ENCODE results near the gene OPN5.
"Not testable (repeated sequence)": the region's sequence is repeated elsewhere in the genome, so short reads cannot be mapped to it uniquely, and the experiment has no call there.

The OPN5 gene

GRCh38 chr6:47781732-47782131 lies at the start of gene OPN5:
Gene OPN5 (plus strand): TSS chr6:47782032. CDS start chr6:47782067, 35 bp downstream.
- DNase-seq, result no peak
- ATAC-seq, result no peak
- no peaks in the 10 kb centered on the region for H3K9me3 Mint-ChIP-seq
- H3K27ac Mint-ChIP-seq, result no peak within 1 kb of the TSS
- peaks cover 4% of the 10 kb centered on the region for H3K27me3 Mint-ChIP-seq
- peaks cover 9% of the 10 kb centered on the region for H3K4me1 Mint-ChIP-seq
- H3K4me3 Mint-ChIP-seq, result no peak within 1 kb of the TSS

GRCh38 chr6:47733879-47734558 lies 47.8 kb upstream of the OPN5 start:
- H3K27me3 Mint-ChIP-seq, result peaks cover 17% of the 10 kb centered on the region
- no peak overlapping the region for H3K27ac Mint-ChIP-seq
- H3K4me3 Mint-ChIP-seq, result no peak overlapping the region
- no peaks in the 10 kb centered on the region for H3K9me3 Mint-ChIP-seq
- H3K4me1 Mint-ChIP-seq, result peaks cover 6% of the 10 kb centered on the region
- DNase-seq (no peak), ATAC-seq (no peak)

- Mint-ChIP-seq H3K4me1 (no peaks in the 10 kb centered on the region), H3K9me3 (no peaks in the 10 kb centered on the region), H3K4me3 (no peak overlapping the region), H3K27me3 (peaks cover 17% of the 10 kb centered on the region), H3K27ac (no peak overlapping the region)
- ATAC-seq (no peak), DNase-seq (no peak)
These were observed 46.9 kb upstream of the OPN5 start for GRCh38 chr6:47734831-47735481.

GRCh38 chr6:47736083-47736700 lies 45.6 kb upstream of the OPN5 start:
- Mint-ChIP-seq H3K27me3 (peaks cover 17% of the 10 kb centered on the region), H3K4me1 (peaks cover under 1% of the 10 kb centered on the region), H3K4me3 (no peak overlapping the region), H3K27ac (no peak overlapping the region), H3K9me3 (no peaks in the 10 kb centered on the region)
- ATAC-seq (no peak), DNase-seq (no peak)

GRCh38 chr6:47737406-47737805 lies 44.4 kb upstream of the OPN5 start:
- Mint-ChIP-seq H3K27me3 (peaks cover 17% of the 10 kb centered on the region), H3K4me3 (no peak overlapping the region), H3K9me3 (no peaks in the 10 kb centered on the region), H3K27ac (no peak overlapping the region), H3K4me1 (peaks cover 13% of the 10 kb centered on the region)
- DNase-seq (no peak), ATAC-seq (no peak)

- Mint-ChIP-seq H3K27me3 (no peaks in the 10 kb centered on the region), H3K4me3 (no peak overlapping the region), H3K4me1 (peaks cover 17% of the 10 kb centered on the region), H3K9me3 (peaks cover 0 to 4% of the 10 kb centered on the region in 2 donors), H3K27ac (no peak overlapping the region)
- DNase-seq (no peak), ATAC-seq (no peak)
These were observed 41.1 kb upstream of the OPN5 start for GRCh38 chr6:47740714-47741113.

- DNase-seq (no peak), ATAC-seq (peak; percentile 93)
- H3K4me3 Mint-ChIP-seq, result peak overlapping the region in 1 of 2 donors; percentile 36
- no peak overlapping the region for H3K27ac Mint-ChIP-seq
- no peaks in the 10 kb centered on the region for H3K27me3 Mint-ChIP-seq
- H3K4me1 Mint-ChIP-seq, result peaks cover 17% of the 10 kb centered on the region
- peaks cover 0 to 4% of the 10 kb centered on the region in 2 donors for H3K9me3 Mint-ChIP-seq
These were observed 40.0 kb upstream of the OPN5 start for GRCh38 chr6:47741807-47742206.

- peaks cover 0 to 4% of the 10 kb centered on the region in 2 donors for H3K9me3 Mint-ChIP-seq
- ATAC-seq, result no peak
- H3K4me3 Mint-ChIP-seq, result no peak overlapping the region
- H3K27me3 Mint-ChIP-seq, result no peaks in the 10 kb centered on the region
- H3K27ac Mint-ChIP-seq, result no peak overlapping the region
- DNase-seq, result no peak
- H3K4me1 Mint-ChIP-seq, result peaks cover 17% of the 10 kb centered on the region
These were observed 38.1 kb upstream of the OPN5 start for GRCh38 chr6:47743744-47744143.

- peaks cover 23% of the 10 kb centered on the region for H3K4me1 Mint-ChIP-seq
- not testable (repeated sequence) for H3K27ac Mint-ChIP-seq, DNase-seq, ATAC-seq, H3K9me3 Mint-ChIP-seq, H3K27me3 Mint-ChIP-seq, H3K4me3 Mint-ChIP-seq
These were observed 36.6 kb upstream of the OPN5 start for GRCh38 chr6:47745269-47745668.

- H3K4me1 Mint-ChIP-seq, result peaks cover 12% of the 10 kb centered on the region
These were observed 32.1 kb upstream of the OPN5 start for GRCh38 chr6:47749757-47750156.

GRCh38 chr6:47752801-47753200 lies 29.0 kb upstream of the OPN5 start:
- Mint-ChIP-seq H3K9me3 (peaks cover 5 to 7% of the 10 kb centered on the region in 2 donors), H3K27me3 (peaks cover 27% of the 10 kb centered on the region), H3K27ac (no peak overlapping the region), H3K4me1 (peaks cover 12% of the 10 kb centered on the region), H3K4me3 (no peak overlapping the region)
- DNase-seq, result no peak
- no peak for ATAC-seq

More at GRCh38 chr6:47749757-47750156, 32.1 kb upstream of the OPN5 start:
- Mint-ChIP-seq H3K4me3 (no peak overlapping the region), H3K27me3 (peaks cover 20% of the 10 kb centered on the region), H3K9me3 (no peaks in the 10 kb centered on the region), H3K27ac (no peak overlapping the region)
- DNase-seq, result no peak
- ATAC-seq, result no peak

GRCh38 chr6:47759364-47759763 lies 22.5 kb upstream of the OPN5 start:
- H3K9me3 Mint-ChIP-seq, result peaks cover 5 to 7% of the 10 kb centered on the region in 2 donors
- H3K4me3 Mint-ChIP-seq, result no peak overlapping the region
- no peaks in the 10 kb centered on the region for H3K4me1 Mint-ChIP-seq
- H3K27ac Mint-ChIP-seq, result no peak overlapping the region
- ATAC-seq (no peak), DNase-seq (no peak)
- H3K27me3 Mint-ChIP-seq, result peaks cover 17% of the 10 kb centered on the region

- Mint-ChIP-seq H3K27me3 (peaks cover 15% of the 10 kb centered on the region), H3K27ac (no peak overlapping the region), H3K4me1 (no peaks in the 10 kb centered on the region), H3K4me3 (no peak overlapping the region), H3K9me3 (no peaks in the 10 kb centered on the region)
- no peak for ATAC-seq
- DNase-seq, result no peak
These were observed 19.3 kb upstream of the OPN5 start for GRCh38 chr6:47762502-47762901.

GRCh38 chr6:47766445-47766844 lies 15.4 kb upstream of the OPN5 start:
- Mint-ChIP-seq H3K4me1 (no peaks in the 10 kb centered on the region), H3K27ac (no peak overlapping the region), H3K4me3 (no peak overlapping the region), H3K27me3 (peaks cover 30% of the 10 kb centered on the region), H3K9me3 (no peaks in the 10 kb centered on the region)
- DNase-seq, result no peak
- no peak for ATAC-seq

GRCh38 chr6:47767102-47767501 lies 14.7 kb upstream of the OPN5 start:
- Mint-ChIP-seq H3K27me3 (peaks cover 30% of the 10 kb centered on the region), H3K4me1 (no peaks in the 10 kb centered on the region), H3K4me3 (no peak overlapping the region), H3K27ac (no peak overlapping the region), H3K9me3 (no peaks in the 10 kb centered on the region)
- ATAC-seq, result no peak
- no peak for DNase-seq

- ATAC-seq, result no peak
- no peaks in the 10 kb centered on the region for H3K4me1 Mint-ChIP-seq
These were observed 11.8 kb upstream of the OPN5 start for GRCh38 chr6:47769982-47770381.

More at GRCh38 chr6:47769982-47770381, 11.8 kb upstream of the OPN5 start:
- Mint-ChIP-seq H3K27ac (no peak overlapping the region), H3K27me3 (peaks cover 16% of the 10 kb centered on the region), H3K4me3 (no peak overlapping the region), H3K9me3 (no peaks in the 10 kb centered on the region)
- DNase-seq, result no peak

All from stimulated activated naive CD8-positive, alpha-beta T cell treated with anti-CD3 and anti-CD28 coated beads, Interleukin-15, amount 100 ng/mL, for 72 hours (primary cell).